ENCODE results near the gene MAML2.

DNA sequence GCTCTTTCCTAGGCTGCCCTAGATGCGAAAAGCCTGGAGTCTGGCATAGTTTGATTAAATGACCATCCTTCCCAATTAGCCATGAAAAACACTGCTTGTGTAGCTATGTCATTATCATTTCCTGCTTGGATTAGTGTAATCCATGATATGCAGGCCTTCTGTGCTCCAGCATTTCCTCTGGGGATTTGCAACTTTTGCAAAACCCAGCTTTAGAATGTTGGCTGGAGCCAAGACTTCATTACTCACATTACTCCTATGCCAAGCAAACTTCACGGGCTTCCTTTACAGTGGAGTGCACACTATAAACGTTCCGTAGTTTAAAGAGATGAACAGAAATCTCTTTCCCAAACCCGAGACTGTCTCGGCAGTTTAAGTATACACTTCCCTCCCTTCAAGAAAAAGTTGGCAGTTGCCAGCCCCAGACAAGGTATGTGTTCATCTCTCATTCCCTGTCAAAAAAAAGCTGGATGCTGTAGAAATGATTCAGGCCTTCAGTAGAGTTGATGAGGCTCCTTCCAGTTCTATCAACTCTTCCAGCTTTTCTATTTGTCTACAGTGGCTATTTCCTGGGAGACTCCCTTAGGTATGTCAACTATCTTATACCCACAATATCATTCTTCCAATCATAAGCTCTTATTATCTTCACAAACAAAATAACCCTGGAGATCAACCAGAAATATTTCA lies 180.0 kb downstream of the MAML2 start:
- TF ChIP-seq CTCF (IDR thresholded peaks at IDR 0.05; ENCODE audit: low read depth, low read length, missing input control) (no peak), FOXA1 (IDR thresholded peaks at IDR 0.05) (no peak), GABPA (IDR thresholded peaks at IDR 0.05 in 1 of 2, conservative IDR thresholded peaks at IDR 0.05 in 1 of 2) (no peak), RAD21 (IDR thresholded peaks at IDR 0.05) (peak; percentile 32 to 38), TAF1 (conservative IDR thresholded peaks at IDR 0.05) (no peak), REST (IDR thresholded peaks at IDR 0.05) (peak; percentile 21), HNF4G (IDR thresholded peaks at IDR 0.05) (no peak), SP1 (IDR thresholded peaks at IDR 0.05) (peak; percentile 13)

All from liver (tissue), 3 donors.